GM21381 (cell line): Measurements from ENCODE around the gene SMG1.

Experiments
- ATAC-seq: cut with Tn5 transposase; IDR thresholded peaks from one replicate; pipeline ENCODE4 v1.9.1; 2021; ENCODE audit warnings: mild to moderate bottlenecking, moderate library complexity; ENCODE audit not compliant: unreplicated experiment

SMG1 gene

GRCh38 chr16:18855196-18855595 lies 71.0 kb downstream of the SMG1 start:
- ATAC-seq = no peak

- no peak for ATAC-seq
Measured at GRCh38 chr16:18853694-18854093, 72.5 kb downstream of the SMG1 start.

- no peak for ATAC-seq
Measured at GRCh38 chr16:18852647-18853046, 73.6 kb downstream of the SMG1 start.

DNA sequence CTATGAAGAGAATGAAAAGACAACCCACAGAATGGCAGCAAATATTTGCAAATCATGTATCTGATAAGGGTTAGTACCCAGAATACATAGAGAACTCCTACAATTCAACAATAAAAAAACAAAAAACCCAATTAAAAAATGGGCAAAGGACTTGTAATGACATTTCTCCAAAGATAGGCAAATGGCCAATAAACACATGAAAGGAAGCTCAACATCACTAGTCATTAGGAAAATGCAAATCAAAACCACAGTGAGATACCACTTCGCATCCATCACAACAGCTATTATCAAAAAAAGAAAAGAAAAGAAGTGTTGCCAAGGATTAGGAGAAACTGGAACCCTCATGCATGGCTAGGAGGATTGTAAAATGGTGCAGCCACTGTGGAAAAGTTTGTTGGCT lies 79.8 kb downstream of the SMG1 start:
- ATAC-seq = no peak

DNA sequence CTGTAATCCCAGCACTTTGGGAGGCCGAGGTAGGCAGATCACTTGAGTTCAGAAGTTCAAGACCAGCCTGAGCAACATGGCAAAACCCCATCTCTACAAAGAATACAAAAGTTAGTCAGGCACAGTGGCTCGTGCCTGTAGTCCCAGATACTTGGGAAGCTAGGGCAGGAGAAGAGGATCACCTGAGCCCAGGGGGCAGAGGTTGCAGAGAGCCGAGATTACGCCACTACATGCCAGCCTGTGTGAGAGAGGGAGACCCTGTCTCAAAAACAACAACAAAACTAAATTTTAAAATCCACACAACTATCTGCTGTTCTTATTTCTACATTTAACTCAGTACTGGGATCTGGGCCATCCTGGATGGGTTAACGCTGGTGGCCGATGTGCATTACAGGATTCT lies 83.6 kb downstream of the SMG1 start:
- ATAC-seq = no peak

DNA sequence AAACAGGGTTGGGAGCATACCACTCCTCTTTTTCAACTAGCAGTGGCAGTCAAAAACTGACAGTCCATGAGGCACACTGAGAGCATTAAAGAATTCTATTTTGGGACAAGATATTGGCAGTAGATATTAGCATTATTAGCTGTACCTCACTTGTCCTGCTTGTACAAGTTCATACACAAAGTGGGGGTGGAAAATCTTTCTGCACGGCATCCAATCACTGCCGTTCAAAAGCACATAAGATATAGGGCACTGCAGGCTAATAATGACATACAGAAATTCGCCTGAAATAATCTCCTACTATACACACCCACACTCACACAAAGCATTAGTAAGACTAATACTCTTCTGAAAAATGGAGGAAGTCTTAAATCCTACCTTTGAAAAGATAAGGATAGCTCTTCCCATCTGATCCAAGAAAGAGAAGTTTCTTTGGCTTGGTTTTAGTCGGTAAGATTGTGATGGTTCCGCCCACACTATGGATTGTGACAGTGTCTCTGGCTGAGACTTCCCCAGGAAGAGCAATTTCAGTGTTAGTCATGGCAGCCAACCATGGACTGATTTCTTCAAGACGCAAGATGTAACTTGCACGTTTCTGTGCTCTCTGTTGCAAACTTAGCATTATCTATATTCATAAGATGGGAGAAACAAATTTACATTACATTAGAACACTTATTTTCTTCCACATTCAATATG lies 84.2 kb downstream of the SMG1 start:
- no peak for ATAC-seq

GRCh38 chr16:18839555-18839954 lies 86.7 kb downstream of the SMG1 start:
- no peak for ATAC-seq

DNA sequence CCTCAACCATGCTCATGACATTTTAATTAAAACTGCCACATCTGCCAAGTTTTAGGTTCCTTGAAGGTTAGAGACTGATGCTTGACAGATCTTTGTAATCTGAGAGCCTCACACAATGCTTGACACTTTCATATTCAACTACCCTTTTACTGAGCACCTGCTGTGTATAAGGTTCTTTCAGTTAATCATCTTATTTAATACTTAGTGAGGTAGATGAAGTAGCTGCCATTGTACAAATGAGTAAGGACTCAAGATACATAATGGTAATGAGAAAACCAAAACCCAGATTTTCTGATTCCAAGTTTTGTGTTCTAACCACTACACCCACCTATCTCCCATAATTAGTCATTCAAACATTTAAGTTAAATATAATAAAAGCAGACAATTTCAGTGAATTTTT lies 89.5 kb downstream of the SMG1 start:
- ATAC-seq = no peak

GRCh38 chr16:18834864-18835263 lies 91.3 kb downstream of the SMG1 start:
- ATAC-seq = no peak

DNA sequence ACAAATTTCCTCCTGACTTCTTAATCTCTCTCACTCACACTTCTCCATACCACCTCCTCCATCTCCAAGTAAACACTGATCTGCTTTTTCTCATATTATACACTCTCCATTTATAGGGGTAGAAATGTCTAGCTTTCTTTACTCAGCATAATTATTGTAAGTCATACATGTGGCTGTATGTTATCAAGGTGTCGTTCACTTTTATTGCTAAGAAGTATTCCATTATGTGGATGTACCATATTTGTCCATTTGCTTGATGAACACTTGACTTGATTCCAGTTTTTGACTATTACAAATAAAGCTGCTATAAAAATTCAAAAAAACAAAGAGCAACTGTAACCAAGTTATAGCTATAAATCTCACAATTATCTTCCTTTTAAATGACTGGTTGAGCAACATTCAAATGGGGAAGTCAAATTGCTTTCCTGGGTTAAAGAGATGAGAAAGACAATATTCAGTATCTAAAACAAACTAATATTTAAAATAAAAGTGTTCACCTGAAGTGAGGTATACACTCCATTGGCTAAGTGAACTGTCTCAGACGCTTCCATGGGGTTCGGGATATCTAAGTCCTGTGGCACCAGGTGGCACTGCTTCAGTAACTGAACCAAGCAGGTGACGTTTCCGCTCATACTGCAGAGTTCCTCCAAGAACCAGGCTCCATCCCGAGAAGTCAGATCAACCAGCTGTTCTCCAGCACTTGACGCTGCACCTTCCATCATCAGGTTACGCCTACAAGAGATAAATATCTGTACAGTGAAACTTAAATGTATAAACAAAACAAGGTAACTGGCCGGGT lies 92.3 kb downstream of the SMG1 start:
- ATAC-seq = no peak

- no peak for ATAC-seq
Measured at GRCh38 chr16:18832613-18833012, 93.6 kb downstream of the SMG1 start.

- ATAC-seq = no peak
Measured at GRCh38 chr16:18832006-18832405, 94.2 kb downstream of the SMG1 start.

GRCh38 chr16:18829251-18829650 lies 97.0 kb downstream of the SMG1 start:
- ATAC-seq = no peak

DNA sequence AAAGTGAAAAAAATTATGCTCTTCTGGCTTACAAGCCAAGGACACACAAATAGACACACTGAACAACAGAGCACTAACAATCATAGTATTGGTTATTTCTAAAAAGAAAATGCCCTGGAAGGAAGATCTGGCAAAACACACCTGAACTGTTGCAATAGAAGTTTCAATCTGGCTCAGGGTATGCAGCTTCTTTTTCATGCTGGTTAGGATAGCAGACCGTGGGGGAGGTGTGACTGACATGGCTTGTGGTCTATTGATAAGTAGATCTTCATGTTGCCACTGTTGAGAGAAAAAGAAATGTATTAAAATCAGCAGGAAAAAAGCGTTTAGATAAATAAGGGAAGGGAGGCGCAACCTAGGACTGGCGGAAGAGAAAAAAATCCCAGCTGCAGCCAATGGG lies 98.3 kb downstream of the SMG1 start:
- no peak for ATAC-seq

- ATAC-seq = no peak
Measured at GRCh38 chr16:18816286-18816685, 109.9 kb downstream of the SMG1 start.

GRCh38 chr16:18811925-18812324 lies 114.3 kb downstream of the SMG1 start:
- ATAC-seq = no peak

- no peak for ATAC-seq
Measured at GRCh38 chr16:18809165-18809564, 117.0 kb downstream of the SMG1 start.

DNA sequence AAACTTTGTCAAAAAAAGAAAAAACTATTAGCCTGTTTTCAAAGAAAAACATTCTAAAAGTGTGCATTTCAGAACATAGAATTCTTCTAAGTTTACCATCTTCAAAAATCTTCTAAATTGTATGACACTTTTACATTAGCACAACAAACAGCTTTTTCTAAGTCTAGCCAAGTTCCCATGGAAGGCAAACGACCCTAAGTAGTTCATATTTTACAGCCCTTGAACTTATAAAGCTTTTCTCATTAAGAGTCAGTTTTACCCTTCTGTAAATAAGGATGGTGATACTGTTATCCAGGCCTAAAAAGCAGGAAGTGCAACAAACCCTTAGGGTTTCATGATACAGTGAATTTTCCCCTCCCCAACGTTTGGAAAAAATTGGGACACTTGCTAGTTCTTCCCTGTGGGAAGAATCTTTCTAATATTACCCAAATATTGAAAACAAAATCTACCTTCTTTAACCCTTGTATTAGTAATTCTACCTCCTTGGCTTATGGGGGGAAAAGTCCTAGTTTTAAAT lies 120.9 kb downstream of the SMG1 start:
- ATAC-seq = no peak

DNA sequence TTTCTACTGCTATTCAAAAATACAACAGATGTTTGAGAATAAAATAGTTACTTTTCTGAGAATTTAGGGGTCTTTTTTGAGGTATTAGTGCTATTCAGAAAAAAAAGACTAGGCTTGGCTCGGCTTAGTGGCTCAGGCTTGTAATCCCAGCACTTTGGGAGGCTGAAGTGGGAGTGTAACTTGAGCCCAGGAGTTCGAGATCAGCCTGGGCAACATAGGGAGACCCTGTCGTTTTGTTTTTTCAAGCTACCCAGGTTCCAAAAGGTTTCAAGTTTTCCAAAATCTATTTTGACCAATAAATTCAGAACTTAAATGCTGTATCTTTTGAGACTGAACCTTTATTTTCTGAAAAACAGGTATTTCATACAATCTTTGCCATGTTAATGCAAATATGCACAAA lies 121.7 kb downstream of the SMG1 start:
- no peak for ATAC-seq

DNA sequence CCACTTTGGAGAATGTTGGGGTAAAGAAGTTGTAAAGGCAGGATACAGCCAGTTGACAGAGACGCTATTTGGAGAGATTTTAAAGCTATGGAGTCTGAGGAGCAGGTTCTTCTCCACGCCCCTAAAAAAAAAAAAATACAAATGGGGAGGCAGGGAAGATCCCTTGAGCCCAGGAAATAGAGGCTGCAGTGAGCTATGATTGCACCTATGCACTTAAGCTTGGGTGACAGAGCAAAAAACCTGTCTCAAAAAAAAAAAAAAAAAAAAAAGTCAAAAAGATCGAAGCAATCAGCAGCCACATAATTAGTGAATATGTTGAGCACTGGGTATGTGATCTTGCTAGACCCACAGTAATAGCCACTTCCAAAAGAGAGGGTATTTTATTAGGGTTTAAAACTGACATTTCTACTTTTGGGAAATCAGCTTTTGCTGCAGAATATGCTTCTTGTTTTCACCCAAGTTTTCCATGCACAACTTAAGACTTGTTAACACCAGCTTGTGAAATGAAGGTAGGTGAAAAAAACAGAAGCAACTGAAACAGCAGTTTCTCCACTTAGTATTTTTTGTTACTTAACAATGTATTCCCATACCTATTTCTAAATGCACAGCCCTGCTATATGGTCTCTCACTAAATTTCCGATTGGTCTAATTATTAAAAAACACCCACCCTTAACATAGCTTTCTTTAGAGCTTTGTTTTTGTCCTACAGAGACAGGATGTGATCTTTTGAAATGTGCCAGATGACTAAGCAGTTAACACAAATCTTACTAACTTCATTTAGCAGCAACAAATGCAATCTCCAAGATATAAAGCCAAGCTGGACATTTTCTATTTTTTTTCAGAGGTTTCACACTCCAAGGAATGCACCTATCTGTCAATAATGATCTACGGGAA lies 122.4 kb downstream of the SMG1 start:
- ATAC-seq = no peak

DNA sequence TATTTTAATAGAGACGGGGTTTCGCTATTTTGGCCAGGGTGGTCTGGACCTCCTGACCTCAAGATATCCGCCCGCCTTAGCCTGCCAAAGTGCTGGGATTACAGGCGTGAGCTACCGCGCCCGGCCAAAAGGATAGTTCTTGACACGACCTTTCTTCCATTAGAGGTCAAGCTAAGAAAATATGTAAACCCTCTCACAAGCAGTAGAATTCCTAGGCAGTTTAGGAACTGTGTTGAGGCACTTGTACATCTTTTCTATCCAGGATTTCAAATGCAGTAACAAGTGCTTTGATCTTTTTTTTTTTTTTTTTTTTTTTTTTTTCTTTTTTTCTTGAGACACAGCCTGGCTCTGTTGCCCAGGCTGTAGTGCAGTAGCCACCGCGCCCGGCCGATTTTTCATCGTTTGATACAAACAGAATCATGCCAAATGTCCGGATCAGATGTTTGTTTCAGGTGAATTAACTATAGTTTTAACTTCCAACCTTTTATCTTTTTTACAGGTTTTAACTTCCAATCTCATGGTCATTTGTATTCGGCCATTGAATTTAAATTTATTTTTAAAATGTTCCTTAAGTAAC lies 123.4 kb downstream of the SMG1 start:
- no peak for ATAC-seq
